Fibroblast of skin of left quadriceps (primary cell): Measurements from ENCODE around the gene CISH.

Source experiments
- DNase-seq, 2 experiments: peaks; one replicate each; pipeline ENCODE4 v3.0.0-alpha.2; 2013; ENCODE audit warnings: low read depth in 2 of 2

Gene CISH

DNA sequence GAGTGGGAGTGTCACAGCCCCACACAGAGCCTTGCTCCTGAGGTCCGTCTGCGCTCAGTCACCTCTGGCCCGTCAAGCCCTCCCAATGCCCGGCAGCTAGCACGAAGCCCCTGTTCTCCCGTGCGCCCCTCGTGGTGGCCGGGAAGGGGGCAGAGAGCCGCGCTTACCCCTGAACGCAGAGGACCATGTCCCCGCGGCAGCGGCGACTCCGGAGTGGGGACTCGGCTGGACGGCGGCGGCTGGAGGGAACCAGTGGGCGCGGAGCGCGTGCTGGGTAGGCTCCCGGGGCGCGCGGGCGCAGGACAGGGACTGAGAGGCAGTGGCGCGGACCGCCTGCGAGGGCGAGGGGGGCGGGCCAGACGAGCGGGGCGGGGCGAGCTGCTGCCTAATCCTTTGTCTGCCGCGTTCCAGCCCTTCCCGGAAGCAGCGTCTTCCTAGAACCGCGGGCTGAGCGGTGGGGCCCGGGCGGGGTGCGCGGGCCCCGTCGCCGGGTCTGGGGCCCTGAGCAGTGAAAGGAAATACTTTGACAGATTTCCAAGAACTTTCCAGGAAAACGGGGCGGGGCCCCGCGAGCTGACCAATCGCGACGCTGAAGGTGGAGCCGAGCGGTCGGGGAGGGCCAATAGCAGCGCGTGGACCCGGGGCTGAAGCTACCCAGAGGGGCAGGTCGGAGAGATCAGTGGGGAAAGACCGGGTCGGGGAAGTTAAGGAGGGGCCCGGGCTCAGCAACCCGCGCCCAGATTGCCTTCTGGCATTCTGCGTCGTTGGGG lies at the start of gene CISH:
Gene CISH, minus strand, starts transcription at position 311 of the 770 bp plus-strand sequence. Its CDS starts 124 bp downstream, at position 187.
- peak; percentile 91 to 92 for DNase-seq

DNA sequence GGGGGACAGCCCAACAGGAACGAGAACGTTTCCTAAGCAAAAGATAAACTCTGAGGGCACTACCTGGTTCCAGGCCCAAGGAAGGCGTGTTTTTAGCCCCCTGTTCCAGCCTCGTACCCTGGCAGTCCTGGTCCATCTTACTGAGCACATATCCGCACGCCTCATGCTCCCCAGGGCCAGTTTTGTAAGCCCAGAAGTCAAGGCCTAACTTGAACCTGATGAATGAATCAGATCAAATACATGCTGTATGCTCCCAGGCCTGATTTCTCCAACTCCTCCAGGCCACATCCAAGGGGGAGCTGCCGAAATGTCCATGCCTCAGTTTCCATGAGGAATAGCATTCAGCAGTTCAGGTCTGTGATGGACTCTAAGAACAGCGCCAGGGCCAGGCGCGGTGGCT lies 48.8 kb upstream of the CISH start:
- DNase-seq: no peak

DNA sequence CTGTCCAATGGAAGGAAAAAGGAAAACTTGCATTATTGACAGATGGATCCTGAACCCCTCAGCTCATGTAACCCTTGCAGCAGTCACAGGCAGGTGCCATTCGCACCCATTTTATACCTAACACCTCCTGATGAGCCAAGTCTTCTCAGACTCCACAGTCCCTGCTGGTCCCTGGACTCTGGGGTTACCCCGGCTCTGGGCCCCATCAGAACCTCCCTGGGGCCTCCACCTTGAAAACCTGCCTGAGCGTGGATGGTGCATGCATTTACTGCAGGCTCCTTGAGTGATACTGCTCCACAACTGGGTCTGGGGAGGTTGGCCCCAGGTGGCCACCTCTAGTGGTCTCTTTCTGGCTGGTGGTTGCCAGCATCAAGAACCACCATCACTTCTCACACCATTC lies 47.3 kb upstream of the CISH start:
- DNase-seq: no peak

- DNase-seq: no peak
These were observed 46.8 kb upstream of the CISH start for GRCh38 chr3:50658416-50658815.

- DNase-seq: no peak
These were observed 46.2 kb upstream of the CISH start for GRCh38 chr3:50657816-50658215.

DNA sequence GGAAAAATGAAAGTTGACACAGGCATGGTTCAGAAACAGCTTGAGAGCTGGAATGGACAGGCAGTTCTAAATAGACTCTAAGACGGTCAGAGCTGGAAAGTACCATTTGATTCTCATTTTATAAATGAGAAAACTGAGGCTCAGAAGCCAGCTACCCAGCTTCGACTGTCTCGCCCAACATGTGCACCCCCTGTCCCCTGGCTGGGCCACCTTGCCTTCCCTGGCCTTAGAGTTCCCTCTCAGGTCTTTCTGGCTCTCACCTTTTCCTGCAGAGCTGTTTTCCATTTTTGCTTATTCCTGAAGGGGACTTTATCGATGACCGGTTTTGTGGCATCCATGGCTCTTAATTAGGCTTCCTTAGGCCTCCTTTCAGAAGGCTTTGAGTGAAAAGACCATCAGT lies 45.8 kb upstream of the CISH start:
- DNase-seq: no peak

DNA sequence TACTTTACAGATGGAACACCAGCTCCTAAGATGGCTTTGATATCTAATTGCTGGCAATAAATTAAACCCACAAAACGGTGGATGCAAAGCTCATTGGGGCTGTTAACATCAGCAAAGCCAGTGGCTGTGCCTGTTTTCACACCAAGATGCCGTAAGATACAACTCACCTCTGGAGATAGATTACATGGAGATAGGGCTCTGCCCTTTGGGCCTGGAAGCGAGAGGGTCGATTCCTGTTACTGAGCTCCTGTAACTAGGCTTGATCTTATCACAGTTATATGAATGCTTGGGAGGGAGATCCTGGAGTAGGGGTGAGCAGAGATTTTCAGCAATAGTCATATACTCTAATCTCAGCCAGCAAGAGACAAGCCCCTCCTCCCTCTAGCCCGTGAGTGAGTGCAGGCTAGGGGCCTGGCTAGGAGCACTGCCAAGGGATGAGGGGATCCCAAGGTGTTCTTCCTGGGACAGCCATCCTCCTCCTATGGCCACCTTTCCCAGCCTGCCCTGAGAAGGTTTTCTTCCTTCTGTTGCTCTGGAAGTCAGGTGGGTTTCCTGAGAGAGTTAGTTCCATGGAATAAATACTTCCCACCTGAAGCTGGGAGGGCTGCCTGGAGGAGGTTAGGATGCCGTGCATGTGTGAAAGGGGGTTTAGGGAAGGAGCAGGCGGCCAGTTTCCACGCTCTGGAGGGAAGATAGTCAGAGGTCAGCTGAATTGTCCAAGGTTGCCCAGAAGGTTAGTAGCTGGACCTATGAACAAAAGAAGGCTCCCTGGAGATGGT lies 45.0 kb upstream of the CISH start:
- DNase-seq: no peak

GRCh38 chr3:50655009-50655830 lies 43.6 kb upstream of the CISH start:
- no peak for DNase-seq

GRCh38 chr3:50653937-50654595 lies 42.5 kb upstream of the CISH start:
- DNase-seq: no peak

GRCh38 chr3:50652709-50653108 lies 41.1 kb upstream of the CISH start:
- no peak for DNase-seq

- no peak for DNase-seq
These were observed 40.5 kb upstream of the CISH start for GRCh38 chr3:50651920-50652529.

- DNase-seq: no peak
These were observed 39.9 kb upstream of the CISH start for GRCh38 chr3:50651445-50651844.

- DNase-seq: no peak
These were observed 38.4 kb upstream of the CISH start for GRCh38 chr3:50650018-50650417.

DNA sequence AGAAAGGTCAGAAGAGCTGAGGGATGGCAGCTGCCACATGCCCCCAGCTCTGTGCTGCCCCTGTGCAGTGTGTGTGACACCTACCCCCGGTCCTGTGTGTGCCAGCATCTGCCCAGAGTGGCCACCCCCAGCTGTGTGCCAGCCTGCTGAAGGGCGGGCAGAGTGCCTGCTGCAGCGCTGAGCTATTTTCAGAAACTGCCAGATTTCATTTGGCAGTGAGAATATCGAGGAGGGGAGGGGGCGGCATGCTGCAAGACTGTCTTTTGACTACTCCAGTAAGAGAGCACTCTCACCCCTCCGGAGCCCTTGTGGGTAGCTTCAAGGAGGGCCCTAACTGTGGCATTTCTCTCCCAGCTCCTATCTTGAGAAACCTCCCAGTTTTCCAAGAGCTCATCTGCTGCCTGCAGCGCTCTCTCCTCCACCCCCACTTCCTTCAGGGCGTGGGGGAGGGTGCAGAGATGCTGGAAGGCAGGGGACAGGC lies 37.9 kb upstream of the CISH start:
- no peak for DNase-seq

DNA sequence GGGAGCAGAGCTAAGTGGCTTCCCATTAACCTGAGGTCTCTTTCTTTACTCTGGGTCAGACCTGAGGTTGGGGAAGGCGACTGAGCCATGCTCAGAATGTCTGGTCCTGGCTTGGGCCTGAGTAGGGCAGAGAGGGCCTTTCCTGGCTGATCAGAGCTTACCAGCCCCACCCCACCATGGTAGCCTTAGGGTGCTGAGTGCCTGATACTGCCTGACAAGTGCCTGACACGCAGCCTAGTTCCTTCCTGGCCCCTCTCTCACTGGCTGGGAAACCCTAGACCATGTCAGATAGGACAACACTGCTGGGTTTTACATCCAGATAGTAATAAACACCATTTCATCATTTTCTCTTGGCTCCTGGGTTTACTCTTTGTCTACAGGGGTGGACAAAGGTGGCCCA lies 37.4 kb upstream of the CISH start:
- DNase-seq: no peak

GRCh38 chr3:50648313-50648712 lies 36.7 kb upstream of the CISH start:
- DNase-seq: no peak

DNA sequence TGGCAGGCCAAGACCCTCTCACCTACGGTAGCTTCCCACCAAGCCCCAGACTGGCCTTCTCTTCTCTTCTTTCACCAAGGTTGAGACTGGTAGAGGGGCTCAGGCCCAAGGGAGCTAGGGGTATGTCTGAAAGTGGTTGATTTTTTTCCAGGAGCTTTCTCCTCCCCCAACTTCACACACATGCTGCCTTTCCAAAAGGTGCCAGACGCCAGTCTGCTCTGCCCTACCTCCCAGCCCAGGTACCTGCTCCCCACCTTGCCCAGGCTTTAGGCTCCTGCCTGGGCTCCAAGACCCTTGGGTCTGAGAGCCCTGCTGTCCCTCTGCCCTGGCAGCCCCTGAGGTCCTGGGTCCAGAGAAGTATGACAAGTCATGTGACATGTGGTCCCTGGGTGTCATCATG lies 33.8 kb upstream of the CISH start:
- no peak for DNase-seq

DNA sequence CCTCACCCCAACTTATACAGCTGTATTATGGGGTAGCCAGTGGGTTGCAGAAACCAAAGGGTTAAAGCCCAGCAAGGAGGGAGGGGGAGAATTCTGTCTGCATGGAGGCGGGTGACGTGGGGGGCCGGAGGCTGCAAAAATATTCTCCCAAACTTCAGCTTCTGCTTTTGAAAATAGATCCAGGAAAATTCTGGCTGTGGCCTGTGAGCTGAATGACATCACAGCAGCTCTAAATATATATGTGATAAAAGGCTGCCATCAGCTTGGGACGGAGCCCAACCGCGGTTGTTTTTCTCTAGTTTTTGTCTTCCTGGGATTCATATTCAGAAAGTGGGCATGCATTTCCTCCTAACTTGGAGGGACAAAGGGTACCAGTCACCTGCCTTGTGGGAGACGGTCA lies 33.0 kb upstream of the CISH start:
- DNase-seq: no peak

DNA sequence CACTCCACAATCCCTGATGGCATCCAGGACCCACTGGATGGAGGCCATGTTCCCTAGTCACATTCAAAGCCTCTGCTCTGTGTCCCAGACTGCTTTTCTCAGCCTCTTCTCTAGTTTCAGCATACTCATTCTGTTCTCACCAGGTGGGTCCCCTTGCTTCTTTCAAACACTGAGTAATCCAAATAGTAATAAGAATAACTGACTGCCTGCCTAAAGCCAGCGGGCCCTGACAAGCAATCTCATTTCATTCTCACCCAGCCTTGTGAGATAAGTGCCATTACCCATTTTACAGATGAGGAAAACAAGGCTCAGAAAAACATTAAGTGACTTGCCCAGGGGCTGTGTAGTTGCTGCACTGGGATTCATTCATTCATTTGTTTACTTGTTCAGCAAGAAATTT lies 30.8 kb upstream of the CISH start:
- DNase-seq: no peak

GRCh38 chr3:50639055-50639494 lies 27.5 kb upstream of the CISH start:
- peak; percentile 21 to 22 for DNase-seq

DNA sequence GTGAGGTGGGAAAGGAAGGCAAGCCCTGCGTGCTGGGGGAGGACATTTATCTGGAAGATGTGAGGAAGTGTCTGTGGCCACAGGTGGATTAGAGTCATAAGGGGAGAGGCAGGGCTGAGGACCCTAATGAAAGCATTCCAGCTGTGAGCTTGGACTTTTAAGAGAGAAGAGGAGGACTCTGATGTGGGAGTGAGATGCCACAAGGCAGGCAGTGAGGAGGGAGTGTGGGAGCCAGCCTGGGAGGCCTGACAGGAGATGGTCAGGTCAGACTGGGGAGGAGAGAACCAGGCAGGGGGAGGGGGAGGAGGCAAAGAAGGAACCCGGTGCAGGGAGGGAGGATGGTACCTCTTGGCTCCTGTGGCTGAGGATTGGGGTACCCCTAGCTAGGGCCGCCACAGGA lies 26.4 kb upstream of the CISH start:
- DNase-seq: no peak
